ENCODE results near the gene BTN3A1. TPM values are rescaled to one million over a fixed set of nuclear protein-coding genes. Genes with fewer than 3 reads are reported as not detected.
A peak's percentile ranks its signal among the peaks of the same experiment; 100 is the strongest.
"Not testable (repeated sequence)": the region's sequence is repeated elsewhere in the genome, so short reads cannot be mapped to it uniquely, and the experiment has no call there.

The BTN3A1 gene
- 22.5 and 39.3 TPM in 2 replicates for total RNA-seq

DNA sequence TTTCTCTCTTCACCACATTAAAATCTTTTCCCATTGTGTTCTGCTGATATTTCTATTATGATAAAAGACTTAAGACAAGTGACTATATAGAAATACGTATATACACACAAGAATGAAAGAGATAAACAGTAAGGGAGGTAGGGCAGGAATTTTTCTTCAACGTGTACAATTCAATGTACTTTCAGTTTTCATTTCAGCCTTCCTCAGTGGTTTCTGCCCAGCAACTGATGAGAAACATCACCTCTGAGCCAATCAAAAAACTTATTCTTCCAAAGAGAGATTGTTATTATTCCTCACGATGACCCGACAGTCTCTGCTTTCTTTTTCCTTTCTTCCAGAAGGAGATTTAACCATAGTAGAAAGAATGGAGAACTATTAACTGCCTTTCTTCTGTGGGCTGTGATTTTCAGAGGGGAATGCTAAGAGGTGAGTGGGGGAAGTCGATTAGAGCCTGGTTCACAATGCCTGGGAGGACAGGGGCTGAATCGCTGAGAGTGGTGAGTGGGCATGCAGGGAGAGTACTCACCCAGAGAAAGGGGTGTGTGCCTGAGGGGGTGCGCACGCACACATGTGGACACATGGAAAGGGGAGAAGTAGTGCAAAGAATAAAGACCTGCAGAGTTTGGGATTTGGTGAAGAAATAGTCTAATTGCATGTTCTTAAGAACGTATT is at the start of gene BTN3A1:
TSS of gene BTN3A1 (plus strand) at position 289 of the 672 bp plus-strand sequence. CDS start 3,289 bp downstream, outside the sequence.
- peak within 1 kb of the TSS; percentile 84 for H3K4me3 ChIP-seq (ENCODE audit: low read depth, low read length)
- TF ChIP-seq, protein P1, sequence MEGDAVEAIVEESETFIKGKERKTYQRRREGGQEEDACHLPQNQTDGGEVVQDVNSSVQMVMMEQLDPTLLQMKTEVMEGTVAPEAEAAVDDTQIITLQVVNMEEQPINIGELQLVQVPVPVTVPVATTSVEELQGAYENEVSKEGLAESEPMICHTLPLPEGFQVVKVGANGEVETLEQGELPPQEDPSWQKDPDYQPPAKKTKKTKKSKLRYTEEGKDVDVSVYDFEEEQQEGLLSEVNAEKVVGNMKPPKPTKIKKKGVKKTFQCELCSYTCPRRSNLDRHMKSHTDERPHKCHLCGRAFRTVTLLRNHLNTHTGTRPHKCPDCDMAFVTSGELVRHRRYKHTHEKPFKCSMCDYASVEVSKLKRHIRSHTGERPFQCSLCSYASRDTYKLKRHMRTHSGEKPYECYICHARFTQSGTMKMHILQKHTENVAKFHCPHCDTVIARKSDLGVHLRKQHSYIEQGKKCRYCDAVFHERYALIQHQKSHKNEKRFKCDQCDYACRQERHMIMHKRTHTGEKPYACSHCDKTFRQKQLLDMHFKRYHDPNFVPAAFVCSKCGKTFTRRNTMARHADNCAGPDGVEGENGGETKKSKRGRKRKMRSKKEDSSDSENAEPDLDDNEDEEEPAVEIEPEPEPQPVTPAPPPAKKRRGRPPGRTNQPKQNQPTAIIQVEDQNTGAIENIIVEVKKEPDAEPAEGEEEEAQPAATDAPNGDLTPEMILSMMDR (IDR thresholded peaks at IDR 0.05; ENCODE audit: insufficient read depth, low read depth, low read length), result no peak
- peak; percentile 86 for DNase-seq (ENCODE audit: low read depth)

DNA sequence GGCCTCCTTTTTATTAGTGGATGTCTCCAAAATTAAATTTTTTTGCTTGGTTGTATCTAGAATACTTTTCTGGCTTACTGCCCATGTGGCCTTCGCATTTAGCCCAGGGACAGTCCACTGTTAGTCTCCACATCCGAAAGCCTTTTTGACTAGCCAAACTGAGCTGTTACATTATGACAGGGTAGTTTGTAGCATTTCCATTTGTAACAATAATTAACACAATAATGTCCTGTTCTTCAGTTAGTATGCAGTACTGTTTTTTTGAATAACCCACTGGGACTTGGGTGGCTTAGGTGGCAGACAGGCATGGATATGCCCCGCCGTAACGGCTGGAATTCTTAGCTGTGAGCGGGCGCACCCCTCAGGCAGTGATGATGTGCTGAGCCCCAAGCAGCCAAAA is 49.8 kb upstream of the BTN3A1 start:
- no peak overlapping the region for H3K4me3 ChIP-seq (ENCODE audit: low read depth, low read length)
- DNase-seq (ENCODE audit: low read depth), result no peak
- TF ChIP-seq, protein P1 (IDR thresholded peaks at IDR 0.05; ENCODE audit: insufficient read depth, low read depth, low read length), result no peak

DNA sequence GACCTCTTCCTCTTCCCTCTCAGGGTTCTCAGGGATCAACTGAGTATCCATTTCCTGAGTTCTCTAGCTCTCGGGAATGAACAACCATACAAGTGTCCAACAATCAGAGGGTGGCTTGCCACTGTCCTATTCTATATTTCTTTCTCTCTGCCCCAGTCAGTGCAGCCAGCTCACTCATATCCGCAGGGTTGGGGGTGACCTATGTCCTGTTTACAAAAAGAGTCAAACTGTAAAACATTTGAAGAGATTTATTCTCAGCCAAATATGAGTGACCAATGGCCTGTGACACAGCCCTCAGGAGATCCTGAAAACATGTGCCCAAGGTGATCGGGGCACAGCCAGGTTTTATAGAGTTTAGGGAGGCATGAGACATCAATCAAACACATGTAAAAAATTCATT is 47.9 kb upstream of the BTN3A1 start:
- TF ChIP-seq, protein P1 (IDR thresholded peaks at IDR 0.05; ENCODE audit: insufficient read depth, low read depth, low read length), result no peak
- no peak overlapping the region for H3K4me3 ChIP-seq (ENCODE audit: low read depth, low read length)
- no peak for DNase-seq (ENCODE audit: low read depth)

DNA sequence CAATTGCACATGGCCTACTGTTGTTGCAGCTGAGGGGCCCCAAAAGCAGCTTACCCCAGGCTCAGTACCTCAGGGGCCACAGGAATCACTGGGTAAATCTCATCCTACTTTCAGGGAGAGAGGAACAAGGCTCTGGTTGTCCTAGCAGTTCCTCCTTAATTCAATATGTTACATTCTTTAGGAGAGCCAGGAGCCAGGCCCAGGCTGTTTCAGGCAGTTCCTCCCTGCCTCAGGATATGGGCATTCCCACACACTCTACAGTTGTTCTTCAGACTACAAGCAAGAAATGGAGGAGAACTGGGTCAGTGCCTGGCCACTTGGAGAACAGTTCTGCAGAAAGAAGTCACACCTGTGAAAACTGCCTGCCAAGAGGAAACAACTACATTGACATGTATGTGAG is 46.7 kb upstream of the BTN3A1 start:
- no peak for DNase-seq (ENCODE audit: low read depth)
- H3K4me3 ChIP-seq (ENCODE audit: low read depth, low read length), result no peak overlapping the region
- TF ChIP-seq, protein P1 (IDR thresholded peaks at IDR 0.05; ENCODE audit: insufficient read depth, low read depth, low read length), result no peak

DNA sequence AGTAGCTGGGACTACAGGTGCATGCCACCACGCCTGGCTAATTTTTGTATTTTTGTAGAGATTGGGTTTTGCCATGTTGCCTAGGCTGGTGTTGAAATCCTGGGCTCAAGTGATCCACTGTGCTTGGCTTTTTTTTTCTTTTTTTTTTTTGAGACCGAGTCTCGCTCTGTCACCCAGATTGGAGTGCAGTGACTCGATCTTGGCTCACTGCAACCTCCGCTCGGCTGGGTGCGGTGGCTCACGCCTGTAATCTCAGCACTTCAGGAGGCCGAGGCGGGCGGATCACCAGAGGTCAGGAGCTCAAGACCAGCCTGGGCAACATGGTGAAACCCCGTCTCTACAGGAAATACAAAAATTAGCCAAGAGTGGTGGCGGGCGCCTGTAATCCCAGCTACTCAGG is 44.5 kb upstream of the BTN3A1 start:
- H3K4me3 ChIP-seq (ENCODE audit: low read depth, low read length); DNase-seq (ENCODE audit: low read depth): not testable (repeated sequence)

DNA sequence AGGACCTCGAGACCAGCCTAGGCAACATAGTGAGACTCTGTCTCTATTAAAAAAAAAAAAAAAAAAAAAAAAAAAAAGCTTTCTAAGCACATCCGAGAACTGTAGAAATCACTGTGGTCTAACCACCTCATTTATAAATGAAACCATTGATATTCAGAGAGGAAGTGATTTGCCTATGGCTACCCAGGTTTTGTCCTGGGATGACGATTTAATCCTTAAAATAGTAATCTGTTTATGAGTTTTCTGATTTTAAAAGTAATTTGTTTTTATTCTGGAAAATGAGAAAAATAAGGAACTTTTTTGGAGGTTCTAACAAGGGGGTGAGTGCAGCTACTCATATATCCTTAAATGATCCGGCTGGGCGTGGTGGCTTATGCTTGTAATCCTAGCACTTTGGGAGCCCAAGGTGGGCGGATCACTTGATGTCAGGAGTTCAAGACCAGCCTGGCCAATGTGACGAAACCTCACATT is 43.5 kb upstream of the BTN3A1 start:
- H3K4me3 ChIP-seq (ENCODE audit: low read depth, low read length), result no peak overlapping the region
- TF ChIP-seq, protein P1 (IDR thresholded peaks at IDR 0.05; ENCODE audit: insufficient read depth, low read depth, low read length), result no peak
- DNase-seq (ENCODE audit: low read depth), result no peak

DNA sequence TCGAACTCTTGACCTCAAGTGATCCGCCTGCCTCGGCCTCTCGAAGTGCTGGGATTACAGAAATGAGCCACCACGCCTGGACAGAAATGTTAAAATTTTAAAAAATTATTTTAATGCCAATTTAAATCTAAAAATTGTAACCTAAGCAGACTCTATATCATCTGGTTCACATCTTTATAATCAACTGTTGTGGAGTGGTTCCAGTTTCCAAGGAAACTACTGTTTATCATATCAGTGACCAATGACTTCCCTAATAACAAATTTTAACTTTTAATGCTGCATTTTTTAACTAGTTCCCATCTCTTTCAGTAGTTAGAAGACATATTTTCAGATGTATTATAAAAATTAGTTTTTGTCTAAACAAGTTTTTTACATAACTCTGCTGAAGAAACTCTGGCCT is 42.3 kb upstream of the BTN3A1 start:
- TF ChIP-seq, protein P1 (IDR thresholded peaks at IDR 0.05; ENCODE audit: insufficient read depth, low read depth, low read length), result no peak
- no peak for DNase-seq (ENCODE audit: low read depth)
- no peak overlapping the region for H3K4me3 ChIP-seq (ENCODE audit: low read depth, low read length)

Data from fibroblast of villous mesenchyme (primary cell).